ENCODE data around the gene EHMT1. TPM values are rescaled to one million over a fixed set of nuclear protein-coding genes. Genes with fewer than 3 reads are reported as not detected.

EHMT1 gene
- total RNA-seq: 10 to 100 TPM; 66.6 to 76.7 TPM

DNA sequence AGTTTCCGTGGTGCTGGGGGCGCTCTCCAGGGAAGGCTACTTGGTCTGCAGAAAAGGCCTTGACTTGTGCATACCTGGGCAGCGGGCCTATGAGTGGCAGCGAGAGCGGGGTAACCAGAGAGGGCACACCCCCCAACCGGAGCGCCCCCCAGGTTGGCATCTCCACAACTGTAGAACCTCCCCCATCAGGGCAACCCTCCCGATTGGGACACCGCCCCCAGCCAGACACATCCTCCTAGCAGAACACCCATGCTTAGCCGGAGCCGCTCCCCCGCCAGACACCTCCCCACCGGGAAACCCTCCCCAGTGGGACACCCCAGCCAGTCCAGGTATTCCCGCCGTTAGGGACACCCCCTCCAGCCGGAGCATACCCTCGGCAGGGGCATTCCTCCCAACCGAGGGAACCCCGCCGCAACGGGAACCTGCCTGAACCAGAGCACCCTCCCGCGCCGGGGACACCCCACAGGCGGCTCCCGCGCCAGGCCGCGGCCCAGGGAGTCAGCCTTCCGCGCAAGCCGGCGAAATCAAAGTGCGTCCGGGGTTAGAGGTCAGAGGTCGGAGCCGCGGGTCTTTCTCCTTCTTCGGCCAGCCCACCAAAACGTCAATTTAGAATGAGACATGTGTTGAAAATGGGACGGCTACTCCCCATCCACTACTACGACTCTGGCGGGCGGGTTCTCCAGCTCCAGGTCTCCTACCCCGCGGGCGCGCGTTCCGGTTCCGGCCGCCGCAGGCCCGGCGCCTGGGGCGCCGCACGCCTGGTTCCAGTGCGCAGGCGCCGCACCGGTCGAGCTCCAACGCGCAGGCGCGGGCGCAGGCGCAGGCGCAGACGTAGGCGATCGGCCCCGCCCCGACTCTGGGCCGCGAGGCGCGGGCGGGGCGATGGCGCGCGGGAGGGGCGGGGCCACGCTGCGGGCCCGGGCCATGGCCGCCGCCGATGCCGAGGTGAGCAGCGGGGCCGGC lies at the start of gene EHMT1:
TSS of gene EHMT1 (plus strand) at position 901 of the 963 bp plus-strand sequence. CDS start at position 925, 24 bp downstream.
- H3K4me3 Mint-ChIP-seq: peak within 1 kb of the TSS; percentile 85
- DNase-seq (peak; percentile 92), ATAC-seq (peak; percentile 82)
- peaks cover 9% of the 10 kb centered on the region for H3K36me3 Mint-ChIP-seq (ENCODE audit: low read depth)
- H3K27me3 Mint-ChIP-seq: no peaks in the 10 kb centered on the region
- H3K27ac Mint-ChIP-seq: peak within 1 kb of the TSS; percentile 90
- ChIA-PET CTCF (interaction anchor here (0.6 to 2.2 kb wide), 4 partner anchors 11 to 99 kb away, joined by 3 to 9 read pairs (median 4); no protein-coding TSS in a partner anchor), POLR2A (interaction anchor here (1.5 kb wide), 1 partner anchor 13 kb away, joined by 5 read pairs; the partner anchor contains the start of gene ARRDC1)
- intact Hi-C loops (cut with DNase I, micrococcal nuclease): loop anchor here (1.0 to 5.0 kb wide), 9 partner anchors 13 to 1711 kb away; partner anchors contain the start of genes ARRDC1 (in 2 of the 2), ZMYND19 (in 2 of the 2), CAMSAP1 (in 1 of the 2) and DPH7 (in 1 of the 2)
- H3K9me3 Mint-ChIP-seq (ENCODE audit: low read depth): no peaks in the 10 kb centered on the region
- peaks cover 37% of the 10 kb centered on the region for H3K4me1 Mint-ChIP-seq

DNA sequence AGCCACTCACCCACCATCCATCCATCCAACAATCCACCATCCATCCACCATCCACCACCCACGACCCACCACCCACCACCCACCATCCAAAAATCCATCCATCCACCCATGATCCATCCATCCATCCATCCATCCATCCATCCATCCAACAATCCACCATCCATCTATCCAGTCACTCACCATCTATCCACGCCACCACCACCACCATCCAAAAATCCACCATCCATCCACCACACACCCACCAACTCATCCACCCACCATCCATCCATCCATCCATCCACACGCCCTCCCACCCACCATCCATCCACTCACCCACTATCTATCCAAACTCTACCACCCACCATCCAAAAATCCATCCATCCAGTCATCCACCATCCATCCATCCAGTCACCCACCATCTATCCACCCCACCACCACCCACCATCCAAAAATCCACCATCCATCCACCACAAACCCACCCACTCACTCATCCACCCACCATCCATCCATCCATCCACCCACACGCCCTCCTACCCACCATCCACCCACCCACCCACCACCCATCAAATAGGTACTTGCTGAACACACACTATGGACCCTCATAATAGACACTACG lies 49.1 kb upstream of the EHMT1 start:
- Mint-ChIP-seq H3K4me1 (no peaks in the 10 kb centered on the region), H3K27ac (no peak overlapping the region), H3K9me3 (ENCODE audit: low read depth) (no peaks in the 10 kb centered on the region), H3K4me3 (no peak overlapping the region), H3K27me3 (no peaks in the 10 kb centered on the region), H3K36me3 (ENCODE audit: low read depth) (peaks cover 22% of the 10 kb centered on the region)
- DNase-seq: no peak
- ATAC-seq: no peak
- intact Hi-C loops (cut with DNase I, micrococcal nuclease): no loop called here
- POLR2A ChIA-PET: no interaction called here
- CTCF ChIA-PET: interaction anchor here (0.6 kb wide), 1 partner anchor 601 kb away, joined by 3 read pairs; no protein-coding TSS in a partner anchor

DNA sequence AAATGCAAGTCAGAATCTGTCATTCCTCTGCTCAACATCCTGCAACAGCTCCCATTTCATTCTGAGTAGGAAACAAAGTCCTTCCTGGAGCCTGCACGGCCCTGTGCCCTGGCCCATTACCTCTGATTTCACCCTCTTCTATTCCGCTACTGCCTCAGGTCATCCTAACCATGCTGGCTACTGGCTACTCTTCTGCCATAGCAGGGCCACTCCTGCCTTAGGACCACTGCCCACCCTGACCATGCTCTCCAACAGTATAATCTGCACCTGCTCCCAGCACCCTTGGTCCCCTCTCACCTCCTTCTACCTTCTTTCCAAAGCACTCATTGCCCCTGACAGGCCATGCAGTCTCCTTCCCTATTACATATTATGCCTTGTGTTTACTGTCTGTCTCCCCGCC lies 48.2 kb upstream of the EHMT1 start:
- CTCF ChIA-PET: no interaction called here

DNA sequence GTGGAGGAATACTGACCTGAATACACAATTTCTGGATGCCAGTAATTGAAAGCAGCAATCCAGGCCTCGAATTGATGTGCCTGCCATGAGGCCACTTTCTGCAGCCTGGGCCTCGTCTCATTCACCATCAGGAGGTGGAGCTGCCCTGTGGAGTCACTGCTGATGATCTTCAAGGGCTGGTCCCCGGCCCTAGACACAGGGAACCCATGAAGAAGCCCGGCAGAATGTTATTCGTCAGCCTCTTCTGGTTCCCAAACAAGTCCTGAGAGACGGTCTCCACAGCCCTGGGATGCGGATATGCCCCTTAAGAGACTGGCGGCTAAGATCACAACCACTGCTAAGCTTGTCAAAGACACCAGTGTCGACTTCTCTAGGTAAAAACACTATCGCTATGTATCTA lies 44.6 kb upstream of the EHMT1 start:
- H3K4me1 Mint-ChIP-seq: peaks cover 26% of the 10 kb centered on the region
- POLR2A ChIA-PET: no interaction called here
- peaks cover 35% of the 10 kb centered on the region for H3K36me3 Mint-ChIP-seq (ENCODE audit: low read depth)
- H3K27ac Mint-ChIP-seq: no peak overlapping the region
- CTCF ChIA-PET: no interaction called here
- DNase-seq (no peak), ATAC-seq (no peak)
- no peaks in the 10 kb centered on the region for H3K9me3 Mint-ChIP-seq (ENCODE audit: low read depth)
- H3K4me3 Mint-ChIP-seq: no peak overlapping the region
- no peaks in the 10 kb centered on the region for H3K27me3 Mint-ChIP-seq
- intact Hi-C loops (cut with DNase I, micrococcal nuclease): no loop called here

More for the DNA sequence above, 48.2 kb upstream of the EHMT1 start:
- intact Hi-C loops (cut with DNase I, micrococcal nuclease): no loop called here
- peaks cover 7% of the 10 kb centered on the region for H3K4me1 Mint-ChIP-seq
- no peaks in the 10 kb centered on the region for H3K27me3 Mint-ChIP-seq
- H3K9me3 Mint-ChIP-seq (ENCODE audit: low read depth): no peaks in the 10 kb centered on the region
- peaks cover 29% of the 10 kb centered on the region for H3K36me3 Mint-ChIP-seq (ENCODE audit: low read depth)
- DNase-seq (no peak), ATAC-seq (no peak)
- no peak overlapping the region for H3K27ac Mint-ChIP-seq
- POLR2A ChIA-PET: no interaction called here
- H3K4me3 Mint-ChIP-seq: no peak overlapping the region

DNA sequence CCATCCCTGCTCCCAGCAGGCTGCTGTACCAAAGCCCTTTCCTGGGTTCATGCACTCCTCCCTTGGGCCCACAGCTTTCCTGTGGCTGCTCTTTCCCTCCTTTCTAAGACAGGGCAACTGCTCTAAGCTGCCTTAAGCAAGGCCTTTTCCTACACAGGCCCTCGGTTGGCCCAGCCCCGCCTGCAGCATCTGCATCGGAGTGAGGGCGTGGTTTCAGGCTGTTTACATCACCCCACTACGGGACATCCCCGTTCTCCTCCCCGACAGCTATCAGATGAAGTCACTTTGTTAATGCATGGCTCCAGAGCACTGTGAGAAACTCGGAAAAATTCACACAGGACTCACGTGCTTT lies 43.5 kb upstream of the EHMT1 start:
- H3K27ac Mint-ChIP-seq: peak overlapping the region; percentile 38
- intact Hi-C loops (cut with DNase I, micrococcal nuclease): no loop called here
- H3K9me3 Mint-ChIP-seq (ENCODE audit: low read depth): no peaks in the 10 kb centered on the region

DNA sequence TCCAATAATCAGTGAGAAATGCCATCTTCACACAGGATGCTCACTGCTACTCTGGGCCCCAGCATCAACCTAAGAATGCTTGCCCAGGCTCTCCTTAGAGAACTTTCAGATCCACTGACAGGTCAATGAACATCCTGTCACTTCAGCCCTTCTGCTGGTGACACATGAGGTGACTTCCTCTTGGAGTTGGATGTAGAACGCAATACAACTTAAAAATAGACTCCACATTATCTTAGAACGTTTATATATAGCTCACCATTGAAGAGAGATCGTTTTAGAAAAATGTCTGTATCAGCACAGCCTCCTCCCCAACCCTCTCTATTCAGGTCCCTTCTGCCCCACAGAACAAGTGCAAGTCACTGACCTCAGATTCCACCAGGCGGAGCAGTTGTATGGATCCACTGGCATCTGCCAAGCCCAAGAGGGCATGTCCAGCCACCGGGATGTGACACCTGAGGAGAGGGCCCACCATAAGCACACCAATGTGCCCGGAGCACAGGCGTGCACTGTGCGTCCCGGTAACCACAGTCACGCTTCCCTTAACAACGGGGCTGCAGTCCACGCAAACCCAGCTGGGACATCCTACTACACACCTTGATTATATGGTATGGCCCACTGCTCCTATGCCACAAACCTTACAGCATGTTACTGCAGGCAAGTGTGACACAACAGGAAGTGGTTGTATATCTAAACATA lies 42.9 kb upstream of the EHMT1 start:
- intact Hi-C loops (cut with DNase I, micrococcal nuclease): no loop called here
- CTCF ChIA-PET: no interaction called here
- POLR2A ChIA-PET: interaction anchor here (0.6 kb wide), 1 partner anchor 11 kb away, joined by 3 read pairs; no protein-coding TSS in a partner anchor
- no peaks in the 10 kb centered on the region for H3K27me3 Mint-ChIP-seq
- H3K36me3 Mint-ChIP-seq (ENCODE audit: low read depth): peaks cover 30% of the 10 kb centered on the region
- no peak for DNase-seq
- no peak overlapping the region for H3K4me3 Mint-ChIP-seq
- no peak overlapping the region for H3K27ac Mint-ChIP-seq
- no peaks in the 10 kb centered on the region for H3K9me3 Mint-ChIP-seq (ENCODE audit: low read depth)
- no peak for ATAC-seq
- H3K4me1 Mint-ChIP-seq: peaks cover 28% of the 10 kb centered on the region

More for the DNA sequence above, 43.5 kb upstream of the EHMT1 start:
- POLR2A ChIA-PET: no interaction called here
- Mint-ChIP-seq H3K36me3 (ENCODE audit: low read depth) (peaks cover 34% of the 10 kb centered on the region), H3K4me1 (peaks cover 28% of the 10 kb centered on the region), H3K27me3 (no peaks in the 10 kb centered on the region), H3K4me3 (no peak overlapping the region)
- ATAC-seq: no peak
- CTCF ChIA-PET: no interaction called here
- peak; percentile 31 for DNase-seq

DNA sequence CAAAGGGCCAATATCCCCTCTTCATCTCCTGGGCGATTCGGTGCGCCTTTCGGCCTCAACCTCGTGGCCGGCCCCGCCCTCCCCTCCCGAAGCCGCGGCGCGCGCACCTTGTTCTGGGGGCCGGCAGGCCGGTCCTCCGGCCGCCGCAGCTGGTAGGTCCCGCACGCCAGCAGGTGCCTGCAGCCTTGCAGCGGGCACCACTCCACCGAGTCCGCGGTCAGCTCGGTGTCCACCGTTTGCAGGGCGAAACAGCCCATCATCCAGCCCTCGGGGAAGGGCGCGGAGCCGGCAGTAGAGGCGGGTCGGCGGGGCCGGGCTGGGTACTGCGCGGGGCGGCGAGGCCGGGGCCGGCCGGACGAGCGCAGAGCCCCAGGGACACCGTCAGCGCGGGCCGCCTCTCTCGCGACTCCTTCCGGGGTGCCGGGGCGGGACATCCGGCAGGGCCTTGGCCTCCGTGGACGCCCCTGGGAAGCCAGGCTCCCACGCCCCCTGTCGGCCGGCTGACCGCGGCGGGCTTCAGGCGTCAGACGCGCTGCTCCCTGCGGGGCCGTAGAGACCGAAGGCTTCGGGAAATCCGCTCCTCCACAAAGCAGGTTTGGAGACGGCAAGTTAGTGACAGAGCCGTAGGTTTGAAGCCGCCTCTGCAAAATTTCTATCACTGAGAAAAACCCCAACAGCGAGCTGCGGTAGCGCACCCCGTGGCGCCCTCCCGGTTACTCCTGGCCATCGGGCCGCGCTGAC lies 40.1 kb upstream of the EHMT1 start, which contains the start of gene DPH7:
TSS of gene DPH7 (minus strand) at position 408 of the 741 bp plus-strand sequence. CDS start at position 260, 148 bp downstream.
- H3K4me1 Mint-ChIP-seq: peaks cover 28% of the 10 kb centered on the region
- H3K27me3 Mint-ChIP-seq: no peaks in the 10 kb centered on the region
- peaks cover 36% of the 10 kb centered on the region for H3K36me3 Mint-ChIP-seq (ENCODE audit: low read depth)
- DNase-seq (peak; percentile 98), ATAC-seq (peak; percentile 99)
- intact Hi-C loops (cut with DNase I, micrococcal nuclease): loop anchor here in 1 of 2 experiments (1.0 to 2.0 kb wide), 5 partner anchors 12 to 44 kb away; partner anchors contain the start of genes ARRDC1, MRPL41 and ZMYND19
- no peaks in the 10 kb centered on the region for H3K9me3 Mint-ChIP-seq (ENCODE audit: low read depth)
- peak within 1 kb of the TSS; percentile 80 for H3K4me3 Mint-ChIP-seq
- POLR2A ChIA-PET: no interaction called here
- peak within 1 kb of the TSS; percentile 55 for H3K27ac Mint-ChIP-seq
- CTCF ChIA-PET: interaction anchor here (0.7 to 2.7 kb wide), 8 partner anchors 10 to 692 kb away, joined by 3 to 12 read pairs (median 5); partner anchors contain the start of genes MRPL41, TRAF2 and ZMYND19

DNA sequence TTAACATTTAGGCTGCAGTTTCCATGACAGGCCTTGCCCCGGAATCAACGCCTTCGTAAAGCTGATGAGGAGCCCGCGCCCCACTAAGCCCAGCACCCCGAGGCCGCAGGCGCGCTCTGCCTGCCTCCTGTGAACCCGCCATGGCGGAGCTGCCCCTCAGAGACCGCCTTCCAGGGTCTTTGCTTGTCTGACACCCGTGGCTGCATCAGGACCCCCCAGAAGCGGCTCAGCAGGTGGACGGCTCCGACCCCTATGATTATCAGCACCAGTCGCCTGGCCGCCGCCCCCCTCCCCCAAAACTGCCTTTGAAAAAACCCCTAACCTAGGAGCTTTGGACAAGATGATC lies 39.6 kb upstream of the EHMT1 start:
- ATAC-seq (no peak), DNase-seq (no peak)
- H3K4me3 Mint-ChIP-seq: peak overlapping the region; percentile 80
- peak overlapping the region; percentile 55 for H3K27ac Mint-ChIP-seq
- intact Hi-C loops (cut with DNase I, micrococcal nuclease): loop anchor here in 1 of 2 experiments (2.0 kb wide), 1 partner anchor 44 kb away; no protein-coding TSS in a partner anchor
- peaks cover 36% of the 10 kb centered on the region for H3K36me3 Mint-ChIP-seq (ENCODE audit: low read depth)
- ChIA-PET POLR2A (no interaction called here), CTCF (interaction anchor here (0.7 to 2.7 kb wide), 6 partner anchors 9 to 693 kb away, joined by 3 to 12 read pairs (median 5); partner anchors contain the start of genes MRPL41, TRAF2 and ZMYND19)
- peaks cover 28% of the 10 kb centered on the region for H3K4me1 Mint-ChIP-seq
- H3K27me3 Mint-ChIP-seq: no peaks in the 10 kb centered on the region
- no peaks in the 10 kb centered on the region for H3K9me3 Mint-ChIP-seq (ENCODE audit: low read depth)

DNA sequence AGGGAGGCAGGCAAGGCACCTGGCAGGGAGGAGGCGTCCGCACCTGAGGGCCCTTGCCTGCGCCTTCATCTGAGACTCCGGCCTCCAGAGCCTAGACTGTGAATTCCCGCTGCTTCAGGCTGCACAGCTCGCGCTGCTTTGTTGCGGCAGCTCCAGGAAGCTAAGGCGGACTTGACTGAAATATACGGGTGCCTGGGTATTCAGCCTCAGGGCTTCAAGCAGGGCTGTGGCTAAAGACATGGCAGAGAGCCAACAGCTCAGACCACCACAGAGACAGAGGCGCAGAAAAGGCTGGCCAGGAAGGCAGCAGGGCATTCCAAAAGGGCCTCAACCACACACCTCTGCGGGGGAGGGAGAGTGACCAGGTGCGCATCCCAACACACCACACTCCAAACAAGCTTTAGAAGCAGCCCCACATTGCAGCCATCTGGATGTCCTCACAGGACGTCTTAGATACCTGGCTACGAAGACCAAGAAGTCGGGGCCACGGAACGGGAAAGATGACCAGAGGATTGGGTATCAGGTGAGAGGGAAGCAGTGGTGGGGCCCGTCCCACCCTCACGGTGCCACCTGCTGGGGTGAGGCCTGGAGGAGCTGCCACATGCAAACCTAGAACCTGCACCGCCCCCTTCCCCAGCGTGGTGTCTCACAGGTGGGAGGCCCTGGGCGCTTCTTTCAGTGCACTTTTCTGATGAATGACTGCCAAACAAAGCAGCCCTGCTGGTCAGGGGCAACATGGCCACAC lies 38.4 kb upstream of the EHMT1 start:
- Mint-ChIP-seq H3K4me1 (peaks cover 23% of the 10 kb centered on the region), H3K4me3 (no peak overlapping the region), H3K36me3 (ENCODE audit: low read depth) (peaks cover 30% of the 10 kb centered on the region), H3K27me3 (no peaks in the 10 kb centered on the region), H3K9me3 (ENCODE audit: low read depth) (no peaks in the 10 kb centered on the region), H3K27ac (no peak overlapping the region)
- POLR2A ChIA-PET: interaction anchor here (1.0 kb wide), 1 partner anchor 8 kb away, joined by 4 read pairs; no protein-coding TSS in a partner anchor
- CTCF ChIA-PET: interaction anchor here (1.5 to 2.7 kb wide), 2 partner anchors 8 to 11 kb away, joined by 6 to 12 read pairs; partner anchors contain the start of gene ZMYND19
- ATAC-seq (no peak), DNase-seq (peak; percentile 39)
- intact Hi-C loops (cut with DNase I, micrococcal nuclease): no loop called here

DNA sequence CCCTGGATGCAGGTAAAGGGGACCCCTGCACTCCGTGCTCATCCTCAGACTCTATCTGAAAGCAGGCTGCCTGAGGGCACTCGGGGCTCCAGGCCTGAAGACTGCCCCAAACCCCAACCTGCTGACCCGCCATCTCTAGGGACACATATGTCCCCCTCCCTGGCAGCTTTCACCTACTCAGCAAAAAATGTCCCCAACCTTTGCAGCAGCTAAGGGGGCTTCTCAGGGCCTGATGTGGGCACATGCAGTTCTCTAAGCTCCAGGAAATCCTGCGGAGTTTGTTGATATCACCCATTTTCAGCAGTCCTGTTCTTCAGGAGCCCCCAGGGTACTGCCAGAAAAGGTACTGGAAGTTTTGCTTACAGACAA lies 37.9 kb upstream of the EHMT1 start:
- ATAC-seq (no peak), DNase-seq (no peak)
- POLR2A ChIA-PET: no interaction called here
- Mint-ChIP-seq H3K4me1 (peaks cover 18% of the 10 kb centered on the region), H3K9me3 (ENCODE audit: low read depth) (no peaks in the 10 kb centered on the region), H3K27ac (no peak overlapping the region), H3K36me3 (ENCODE audit: low read depth) (peaks cover 25% of the 10 kb centered on the region), H3K4me3 (no peak overlapping the region), H3K27me3 (no peaks in the 10 kb centered on the region)
- intact Hi-C loops (cut with DNase I, micrococcal nuclease): no loop called here
- CTCF ChIA-PET: no interaction called here
